K562 (cell line): ENCODE data around the gene SUPT5H. TPM values are rescaled to one million over a fixed set of nuclear protein-coding genes. Genes with fewer than 3 reads are reported as not detected.

Experiments
- DIDO1 ChIP-seq: fragments of 450-650 bp; IDR thresholded peaks from 2 replicates; pipeline ENCODE4 v1.6.1; 2016; ENCODE audit warnings: low read depth, missing biosample characterization, missing genetic modification characterization
- ETV5 ChIP-seq: sonication (generic); formaldehyde crosslinking; IDR thresholded peaks from 2 replicates; pipeline ENCODE4 v1.4.0; 2020; ENCODE audit warnings: low read depth, mild to moderate bottlenecking, missing genetic modification reagents
- FUS ChIP-seq: fragments of 200-400 bp; formaldehyde crosslinking; optimal IDR thresholded peaks from 2 replicates; pipeline ENCODE3; 2017; ENCODE audit warnings: low read depth, low read length
- HMG20A ChIP-seq: fragments of 450-650 bp; formaldehyde crosslinking; conservative IDR thresholded peaks from 2 replicates; pipeline ENCODE4 v1.4.0; 2020; ENCODE audit warnings: mild to moderate bottlenecking, mixed read lengths
- MCM2 ChIP-seq: fragments of 450-650 bp; IDR thresholded peaks from 2 replicates; pipeline ENCODE4 v1.6.1; 2017; ENCODE audit warnings: low read depth, mild to moderate bottlenecking
- PRPF4 ChIP-seq: fragments of 200-400 bp; formaldehyde crosslinking; IDR thresholded peaks from one replicate; pipeline ENCODE4 v1.6.1; 2017; ENCODE audit warnings: low read length, low read depth, mild to moderate bottlenecking; ENCODE audit not compliant: insufficient read depth, poor library complexity, severe bottlenecking
- RBM22 ChIP-seq: fragments of 200-400 bp; formaldehyde crosslinking; IDR thresholded peaks from 2 replicates; pipeline ENCODE4 v1.6.1; 2018; ENCODE audit warnings: low read length, low read depth; ENCODE audit not compliant: poor library complexity, severe bottlenecking
- SMAD3 ChIP-seq: fragments of 450-650 bp; formaldehyde crosslinking; conservative IDR thresholded peaks from 2 replicates; pipeline ENCODE4 v1.4.0; 2020; ENCODE audit warnings: mild to moderate bottlenecking
- YY1 ChIP-seq, 3 experiments: IDR thresholded peaks; 2 replicates each; pipeline ENCODE4 v1.6.1; 2011; ENCODE audit warnings: low read length in 2 of 3, mild to moderate bottlenecking in 2 of 3, moderate library complexity in 2 of 3, borderline replicate concordance in 1 of 3, control low read depth in 1 of 3, low read depth in 1 of 3; ENCODE audit not compliant: insufficient read depth in 3 of 3, insufficient replicate concordance in 2 of 3, control insufficient read depth in 1 of 3, insufficient read length in 1 of 3; ENCODE audit errors: extremely low read depth in 1 of 3
- ZNF24 ChIP-seq: fragments of 450-650 bp; IDR thresholded peaks from 2 replicates; pipeline ENCODE4 v1.6.1; 2016
- polyA plus RNA-seq, 8 experiments: library from polyadenylated mRNA; depleted of rRNA in 4 of 8; stranded (reverse) in 5 of 8; unstranded in 3 of 8; fragments of >200 nt; fragmentation: Nextera tagmentation in 2 of 8; fragmentation: Illumina TruSeq in 1 of 8; extraction: Ambion mirVana in 2 of 8; extraction: Trizol in 1 of 8; gene quantifications; 2 replicates each; pipeline versions ENCODE4 v1.2.1 to v1.2.3, GENCODE V29; 2011 to 2014; ENCODE audit warnings: inconsistent platforms in 1 of 8, missing spikeins in 1 of 8
- total RNA-seq, 7 experiments: library from RNA; depleted of rRNA in 6 of 7; stranded (reverse); fragments of >200 nt in 6 of 7; fragmentation: Illumina TruSeq in 2 of 7; extraction: Trizol in 2 of 7; gene quantifications; 2 replicates each; pipeline versions ENCODE4 v1.2.1 to v1.2.3, GENCODE V29; 2011 to 2021; ENCODE audit warnings: low replicate concordance in 1 of 7
- TF ChIP-seq, protein P1 (sequence below): fragments of 250-450 bp; sonication (Bioruptor Pico); IDR thresholded peaks from 2 replicates; pipeline ENCODE4 v1.5.0; 2021; ENCODE audit warnings: mild to moderate bottlenecking, moderate library complexity
- TF ChIP-seq, protein P2 (sequence below): fragments of 450-650 bp; IDR thresholded peaks from 2 replicates; pipeline ENCODE4 v1.6.1; 2016
- TF ChIP-seq, protein P3 (sequence below): fragments of 450-650 bp; conservative IDR thresholded peaks from 2 replicates; pipeline ENCODE4 v1.6.1; 2016; ENCODE audit warnings: missing genetic modification characterization, low read depth, mild to moderate bottlenecking, control low read depth, missing compliant biosample characterization
- TF ChIP-seq, protein P4 (sequence below): IDR thresholded peaks from 2 replicates; pipeline ENCODE4 v1.6.1; 2011; ENCODE audit warnings: borderline replicate concordance, low read depth, mild to moderate bottlenecking, moderate library complexity, low read length; ENCODE audit not compliant: insufficient read depth, poor library complexity, severe bottlenecking

The SUPT5H gene
- total and polyA plus RNA-seq, 9 of the 15 experiments (the other 6 are each of a cell fraction or from before 2014, with no cell fraction given) = 13.3 to 85.9 (median 35.9) TPM

DNA sequence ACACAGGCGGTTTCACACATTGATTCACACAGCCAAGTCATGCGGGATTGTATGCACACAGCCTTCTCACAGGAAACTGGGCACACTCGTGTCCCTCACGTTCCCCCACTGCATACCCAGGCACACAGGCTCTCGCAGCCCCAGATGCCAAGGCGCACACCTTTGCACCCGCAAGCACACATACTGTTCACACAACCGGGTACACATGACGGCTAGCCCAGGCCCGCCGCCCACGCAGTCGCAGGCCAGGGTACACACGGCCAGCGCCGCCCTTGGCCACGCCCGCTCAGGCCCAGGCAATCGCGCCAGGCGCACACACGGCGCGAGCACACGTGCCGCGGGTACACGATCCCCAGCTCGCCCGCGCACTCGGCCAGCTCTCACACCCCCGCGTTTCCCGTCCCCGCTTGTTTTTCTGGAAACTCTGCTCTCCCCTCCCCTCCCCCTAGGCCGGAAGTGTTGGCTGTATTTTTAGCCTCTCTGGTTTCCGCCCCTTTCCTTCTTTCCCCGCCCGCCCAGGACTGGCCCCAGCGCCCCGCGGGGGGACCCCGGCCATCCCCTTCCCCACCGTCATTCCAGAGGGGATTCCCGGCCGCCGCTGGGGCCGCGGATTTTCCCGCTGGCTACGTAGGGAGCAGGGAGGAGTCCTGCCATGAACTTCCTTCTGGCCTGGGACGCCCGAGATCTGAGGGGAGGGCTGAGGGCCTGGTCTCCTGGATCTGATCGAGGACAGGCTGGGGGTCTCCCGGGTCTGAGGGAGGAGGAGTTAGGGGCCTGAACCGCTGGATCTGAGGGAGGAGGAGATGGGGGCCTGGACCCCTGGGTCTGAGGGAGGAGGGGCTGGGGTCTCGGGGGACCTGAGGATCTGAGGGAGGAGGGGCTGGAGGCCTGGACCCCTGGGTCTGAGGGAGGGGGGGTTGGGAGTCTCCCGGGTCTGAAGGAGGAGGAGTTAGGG, 42.8 kb upstream of the SUPT5H start (continued):
- TF ChIP-seq, protein P1, sequence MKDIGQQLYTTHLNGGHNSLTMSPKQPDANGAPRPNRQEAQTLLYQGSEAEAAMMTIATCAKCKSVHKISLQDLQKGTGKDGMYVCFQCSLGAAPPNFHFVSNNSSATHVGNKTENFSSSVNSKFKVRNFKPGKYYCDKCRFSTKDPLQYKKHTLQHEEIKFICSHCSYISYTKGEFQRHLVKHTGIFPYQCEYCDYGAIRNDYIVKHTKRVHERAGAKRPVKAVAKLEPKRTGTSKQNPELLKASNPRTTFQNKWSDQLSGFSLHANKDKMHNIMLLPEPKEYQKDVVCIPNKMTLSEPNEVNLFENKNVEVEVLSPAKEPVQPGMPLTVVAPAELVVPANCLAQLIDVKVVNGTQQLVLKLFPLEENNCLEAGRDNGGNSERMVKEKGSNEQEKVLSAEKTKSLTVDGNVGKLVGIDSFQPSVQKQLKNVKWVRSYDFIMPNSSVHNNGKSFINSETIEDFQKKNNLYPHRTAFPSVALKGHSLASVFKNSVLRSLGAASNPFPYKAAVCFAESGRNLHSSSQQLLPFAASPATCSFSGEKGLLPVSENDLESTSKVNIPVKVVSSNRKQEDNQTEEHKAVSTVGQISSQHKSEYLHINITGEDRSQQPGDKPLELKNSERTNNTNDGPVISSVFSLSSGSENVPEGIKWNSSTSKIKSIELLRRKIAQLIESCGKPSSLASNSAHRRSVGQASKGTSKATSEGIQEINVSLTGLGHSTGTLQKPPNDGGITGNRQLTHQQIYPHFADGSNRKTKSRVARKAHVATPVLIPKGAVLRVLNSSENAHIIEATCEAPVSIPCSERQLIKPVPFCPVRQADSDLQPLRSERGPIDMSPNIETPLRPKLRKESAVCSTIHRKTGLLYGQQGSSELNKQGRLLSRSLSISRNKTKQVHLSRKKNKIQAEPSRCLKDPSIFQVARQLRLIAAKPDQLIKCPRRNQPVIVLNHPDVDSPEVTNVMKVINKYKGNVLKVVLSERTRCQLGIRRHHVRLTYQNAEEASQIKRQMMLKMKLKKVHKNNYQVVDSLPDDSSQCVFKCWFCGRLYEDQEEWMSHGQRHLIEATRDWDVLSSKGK (CRISPR knock-in tag) = no peak
- no peak for TF ChIP-seq RBM22
- TF ChIP-seq, protein P2, sequence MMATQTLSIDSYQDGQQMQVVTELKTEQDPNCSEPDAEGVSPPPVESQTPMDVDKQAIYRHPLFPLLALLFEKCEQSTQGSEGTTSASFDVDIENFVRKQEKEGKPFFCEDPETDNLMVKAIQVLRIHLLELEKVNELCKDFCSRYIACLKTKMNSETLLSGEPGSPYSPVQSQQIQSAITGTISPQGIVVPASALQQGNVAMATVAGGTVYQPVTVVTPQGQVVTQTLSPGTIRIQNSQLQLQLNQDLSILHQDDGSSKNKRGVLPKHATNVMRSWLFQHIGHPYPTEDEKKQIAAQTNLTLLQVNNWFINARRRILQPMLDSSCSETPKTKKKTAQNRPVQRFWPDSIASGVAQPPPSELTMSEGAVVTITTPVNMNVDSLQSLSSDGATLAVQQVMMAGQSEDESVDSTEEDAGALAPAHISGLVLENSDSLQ = no peak
- TF ChIP-seq SMAD3 (CRISPR knock-in tag) = no peak
- no peak for TF ChIP-seq PRPF4
- no peak for TF ChIP-seq FUS
- peak in 2 of 3 experiments; percentile 32 to 38 for TF ChIP-seq YY1 (IDR thresholded peaks at IDR 0.05; ENCODE audit: borderline replicate concordance in 1 of 3, control insufficient read depth in 1 of 3, extremely low read depth in 1 of 3, insufficient read depth in 3 of 3, insufficient read length in 1 of 3, insufficient replicate concordance in 2 of 3, low read depth in 1 of 3, low read length in 2 of 3)
- TF ChIP-seq DIDO1 (tag) = no peak
- no peak for TF ChIP-seq ZNF24
- TF ChIP-seq, protein P3, sequence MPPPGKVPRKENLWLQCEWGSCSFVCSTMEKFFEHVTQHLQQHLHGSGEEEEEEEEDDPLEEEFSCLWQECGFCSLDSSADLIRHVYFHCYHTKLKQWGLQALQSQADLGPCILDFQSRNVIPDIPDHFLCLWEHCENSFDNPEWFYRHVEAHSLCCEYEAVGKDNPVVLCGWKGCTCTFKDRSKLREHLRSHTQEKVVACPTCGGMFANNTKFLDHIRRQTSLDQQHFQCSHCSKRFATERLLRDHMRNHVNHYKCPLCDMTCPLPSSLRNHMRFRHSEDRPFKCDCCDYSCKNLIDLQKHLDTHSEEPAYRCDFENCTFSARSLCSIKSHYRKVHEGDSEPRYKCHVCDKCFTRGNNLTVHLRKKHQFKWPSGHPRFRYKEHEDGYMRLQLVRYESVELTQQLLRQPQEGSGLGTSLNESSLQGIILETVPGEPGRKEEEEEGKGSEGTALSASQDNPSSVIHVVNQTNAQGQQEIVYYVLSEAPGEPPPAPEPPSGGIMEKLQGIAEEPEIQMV (tag) = no peak
- no peak for TF ChIP-seq HMG20A
- TF ChIP-seq ETV5 (CRISPR knock-in tag) = peak; percentile 93
- no peak for TF ChIP-seq MCM2
- TF ChIP-seq, protein P4, sequence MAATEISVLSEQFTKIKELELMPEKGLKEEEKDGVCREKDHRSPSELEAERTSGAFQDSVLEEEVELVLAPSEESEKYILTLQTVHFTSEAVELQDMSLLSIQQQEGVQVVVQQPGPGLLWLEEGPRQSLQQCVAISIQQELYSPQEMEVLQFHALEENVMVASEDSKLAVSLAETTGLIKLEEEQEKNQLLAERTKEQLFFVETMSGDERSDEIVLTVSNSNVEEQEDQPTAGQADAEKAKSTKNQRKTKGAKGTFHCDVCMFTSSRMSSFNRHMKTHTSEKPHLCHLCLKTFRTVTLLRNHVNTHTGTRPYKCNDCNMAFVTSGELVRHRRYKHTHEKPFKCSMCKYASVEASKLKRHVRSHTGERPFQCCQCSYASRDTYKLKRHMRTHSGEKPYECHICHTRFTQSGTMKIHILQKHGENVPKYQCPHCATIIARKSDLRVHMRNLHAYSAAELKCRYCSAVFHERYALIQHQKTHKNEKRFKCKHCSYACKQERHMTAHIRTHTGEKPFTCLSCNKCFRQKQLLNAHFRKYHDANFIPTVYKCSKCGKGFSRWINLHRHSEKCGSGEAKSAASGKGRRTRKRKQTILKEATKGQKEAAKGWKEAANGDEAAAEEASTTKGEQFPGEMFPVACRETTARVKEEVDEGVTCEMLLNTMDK = peak; percentile 73
